ENCODE measurements around the gene RAP1A.

- TF ChIP-seq POLR2A (IDR thresholded peaks at IDR 0.05) = no peak
- TF ChIP-seq, protein P1, sequence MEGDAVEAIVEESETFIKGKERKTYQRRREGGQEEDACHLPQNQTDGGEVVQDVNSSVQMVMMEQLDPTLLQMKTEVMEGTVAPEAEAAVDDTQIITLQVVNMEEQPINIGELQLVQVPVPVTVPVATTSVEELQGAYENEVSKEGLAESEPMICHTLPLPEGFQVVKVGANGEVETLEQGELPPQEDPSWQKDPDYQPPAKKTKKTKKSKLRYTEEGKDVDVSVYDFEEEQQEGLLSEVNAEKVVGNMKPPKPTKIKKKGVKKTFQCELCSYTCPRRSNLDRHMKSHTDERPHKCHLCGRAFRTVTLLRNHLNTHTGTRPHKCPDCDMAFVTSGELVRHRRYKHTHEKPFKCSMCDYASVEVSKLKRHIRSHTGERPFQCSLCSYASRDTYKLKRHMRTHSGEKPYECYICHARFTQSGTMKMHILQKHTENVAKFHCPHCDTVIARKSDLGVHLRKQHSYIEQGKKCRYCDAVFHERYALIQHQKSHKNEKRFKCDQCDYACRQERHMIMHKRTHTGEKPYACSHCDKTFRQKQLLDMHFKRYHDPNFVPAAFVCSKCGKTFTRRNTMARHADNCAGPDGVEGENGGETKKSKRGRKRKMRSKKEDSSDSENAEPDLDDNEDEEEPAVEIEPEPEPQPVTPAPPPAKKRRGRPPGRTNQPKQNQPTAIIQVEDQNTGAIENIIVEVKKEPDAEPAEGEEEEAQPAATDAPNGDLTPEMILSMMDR (IDR thresholded peaks at IDR 0.05 in 8 of 11, conservative IDR thresholded peaks at IDR 0.05 in 3 of 11) = no peak
Measured at GRCh38 chr1:111719674-111720132, 100.1 kb downstream of the RAP1A start.

All from spleen (tissue), 7 donors.